HepG2 (cell line): ENCODE results near the gene KXD1. TPM values are rescaled to one million over a fixed set of nuclear protein-coding genes. Genes with fewer than 3 reads are reported as not detected.

Experiments used
- AKAP8 ChIP-seq: sonication (generic); formaldehyde crosslinking; IDR thresholded peaks from 2 replicates; pipeline ENCODE4 v1.5.1; 2020; ENCODE audit warnings: mild to moderate bottlenecking, missing genetic modification reagents
- BRD4 ChIP-seq: sonication (generic); formaldehyde crosslinking; IDR thresholded peaks from 2 replicates; pipeline ENCODE4 v1.4.0; 2020; ENCODE audit warnings: missing genetic modification reagents
- ELF1 ChIP-seq: sonication (generic); formaldehyde crosslinking; IDR thresholded peaks from 2 replicates; pipeline ENCODE4 v1.4.0; 2020; ENCODE audit warnings: missing genetic modification reagents
- ETV6 ChIP-seq: sonication (generic); formaldehyde crosslinking; conservative IDR thresholded peaks from 2 replicates; pipeline ENCODE4 v1.4.0; 2020; ENCODE audit warnings: missing genetic modification reagents
- FOXJ3 ChIP-seq: sonication (generic); formaldehyde crosslinking; IDR thresholded peaks from 2 replicates; pipeline ENCODE4 v1.4.0; 2020; ENCODE audit warnings: missing genetic modification reagents, mild to moderate bottlenecking, borderline replicate concordance
- GABPA ChIP-seq, 2 experiments: IDR thresholded peaks; 2 replicates each; pipeline ENCODE4 v1.6.1; 2011 to 2016; ENCODE audit warnings: low read depth in 2 of 2, low read length in 1 of 2, missing biosample characterization in 1 of 2, missing genetic modification characterization in 1 of 2
- GTF3A ChIP-seq: sonication (generic); formaldehyde crosslinking; conservative IDR thresholded peaks from 2 replicates; pipeline ENCODE4 v1.4.0; 2020; ENCODE audit warnings: mild to moderate bottlenecking, missing genetic modification reagents
- HDAC1 ChIP-seq: sonication (generic); formaldehyde crosslinking; IDR thresholded peaks from 2 replicates; pipeline ENCODE4 v1.5.1; 2020; ENCODE audit warnings: mild to moderate bottlenecking, missing genetic modification reagents
- HNRNPLL ChIP-seq: fragments of 200-400 bp; formaldehyde crosslinking; IDR thresholded peaks from 2 replicates; pipeline ENCODE4 v1.6.1; 2017; ENCODE audit warnings: mild to moderate bottlenecking, low read depth, low read length; ENCODE audit not compliant: poor library complexity, severe bottlenecking
- MEF2D ChIP-seq: sonication (generic); formaldehyde crosslinking; IDR thresholded peaks from 2 replicates; pipeline ENCODE4 v1.5.1; 2020; ENCODE audit warnings: mild to moderate bottlenecking, missing genetic modification reagents
- POGZ ChIP-seq: sonication (generic); formaldehyde crosslinking; IDR thresholded peaks from 2 replicates; pipeline ENCODE4 v1.4.0; 2020; ENCODE audit warnings: mild to moderate bottlenecking, missing genetic modification reagents
- RBM22 ChIP-seq: fragments of 200-400 bp; formaldehyde crosslinking; optimal IDR thresholded peaks from 2 replicates; pipeline ENCODE3; 2017; ENCODE audit warnings: mild to moderate bottlenecking, low read length, moderate library complexity
- TRIM24 ChIP-seq: sonication (generic); formaldehyde crosslinking; IDR thresholded peaks from 2 replicates; pipeline ENCODE4 v1.8.0; 2022; ENCODE audit warnings: mild to moderate bottlenecking, missing genetic modification reagents
- ZBTB1 ChIP-seq: sonication (generic); formaldehyde crosslinking; IDR thresholded peaks from 2 replicates; pipeline ENCODE4 v1.4.0; 2020; ENCODE audit warnings: missing genetic modification reagents, borderline replicate concordance
- ZNF230 ChIP-seq: sonication (generic); formaldehyde crosslinking; IDR thresholded peaks from 2 replicates; pipeline ENCODE4 v1.4.0; 2020; ENCODE audit warnings: mild to moderate bottlenecking, missing genetic modification reagents
- ZNF441 ChIP-seq: sonication (generic); formaldehyde crosslinking; IDR thresholded peaks from 2 replicates; pipeline ENCODE4 v1.7.0; 2021; ENCODE audit warnings: missing genetic modification reagents, borderline replicate concordance
- ZSCAN25 ChIP-seq: sonication (generic); formaldehyde crosslinking; IDR thresholded peaks from 2 replicates; pipeline ENCODE4 v1.8.0; 2022; ENCODE audit warnings: mild to moderate bottlenecking, missing genetic modification reagents
- polyA plus RNA-seq, 8 experiments: library from polyadenylated mRNA; depleted of rRNA in 3 of 8; stranded (reverse) in 7 of 8; unstranded in 1 of 8; fragments of >200 nt; fragmentation: Illumina TruSeq in 4 of 8; extraction: Trizol in 4 of 8; gene quantifications; 2 replicates each; pipeline versions ENCODE4 v1.2.1 to v1.2.3, GENCODE V29; 2011 to 2016; ENCODE audit warnings: low read depth in 4 of 8, missing spikeins in 1 of 8, mixed read lengths in 1 of 8; ENCODE audit not compliant: insufficient read depth in 1 of 8
- total RNA-seq, 5 experiments: library from RNA; depleted of rRNA; stranded (reverse); fragments of >200 nt; fragmentation: Illumina TruSeq; extraction: Trizol; gene quantifications; 2 replicates each; pipeline ENCODE4 v1.2.3, GENCODE V29; 2016; ENCODE audit warnings: low read depth in 1 of 5
- TF ChIP-seq, protein P1 (sequence below): IDR thresholded peaks from 2 replicates; pipeline ENCODE4 v1.6.1; 2016; ENCODE audit warnings: missing compliant biosample characterization, missing genetic modification reagents, borderline replicate concordance
- TF ChIP-seq, protein P2 (sequence below): sonication (generic); formaldehyde crosslinking; conservative IDR thresholded peaks from 2 replicates; pipeline ENCODE4 v1.4.0; 2020; ENCODE audit warnings: missing genetic modification reagents
- TF ChIP-seq, protein P3 (sequence below): sonication (generic); formaldehyde crosslinking; IDR thresholded peaks from 2 replicates; pipeline ENCODE4 v1.4.0; 2020; ENCODE audit warnings: missing genetic modification reagents
- TF ChIP-seq, protein P4 (sequence below): sonication (generic); formaldehyde crosslinking; IDR thresholded peaks from 2 replicates; pipeline ENCODE4 v1.4.0; 2020; ENCODE audit warnings: missing genetic modification reagents, mild to moderate bottlenecking, borderline replicate concordance
- TF ChIP-seq, protein P5 (sequence below): sonication (generic); formaldehyde crosslinking; IDR thresholded peaks from 2 replicates; pipeline ENCODE4 v1.9.0; 2022; ENCODE audit warnings: missing genetic modification reagents, mild to moderate bottlenecking, borderline replicate concordance

The KXD1 gene
- total and polyA plus RNA-seq, 2 of the 13 experiments (the other 11 are each of a cell fraction or from before 2014, with no cell fraction given): 44.6 to 143 TPM

DNA sequence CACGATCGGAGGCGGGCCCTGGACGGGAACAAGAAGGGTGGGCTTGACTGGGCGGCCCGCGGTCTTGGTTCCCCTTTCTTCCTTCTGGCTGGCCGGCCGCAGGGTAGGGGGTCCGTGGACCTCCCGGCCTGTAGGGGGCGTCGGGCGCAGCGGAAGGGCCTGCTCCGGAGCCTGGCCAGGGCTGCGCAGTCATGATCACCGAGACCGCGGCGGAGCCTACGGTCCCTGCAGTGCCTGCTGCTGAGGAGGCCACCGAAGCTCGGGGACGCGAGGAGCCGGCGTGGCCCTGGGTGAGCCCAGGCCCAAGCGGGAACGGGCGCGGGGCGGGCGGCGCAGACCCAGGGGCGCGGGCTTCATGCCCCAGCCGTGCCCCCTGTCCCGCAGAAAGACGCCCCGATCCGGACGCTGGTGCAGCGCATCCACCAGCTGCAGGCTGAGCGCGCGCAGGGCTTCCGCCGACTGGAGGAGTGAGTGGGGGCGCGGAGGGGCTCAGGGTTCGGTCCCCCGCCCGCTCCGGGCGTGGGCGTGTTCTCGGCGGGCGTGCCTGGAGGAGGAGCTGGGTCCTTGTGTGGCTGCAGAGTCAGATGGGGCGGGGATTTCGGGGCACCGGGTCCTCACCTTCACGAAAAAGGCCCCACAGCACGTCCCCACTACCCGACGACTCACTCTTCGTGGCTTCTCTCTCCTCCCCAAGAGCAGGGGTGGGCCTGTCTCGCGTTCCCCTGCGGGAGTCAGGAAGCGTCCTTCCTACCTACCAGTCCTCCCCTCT lies 31.1 kb downstream of the KXD1 start, which contains the start of gene REX1BD (continued):
- TF ChIP-seq, protein P1, sequence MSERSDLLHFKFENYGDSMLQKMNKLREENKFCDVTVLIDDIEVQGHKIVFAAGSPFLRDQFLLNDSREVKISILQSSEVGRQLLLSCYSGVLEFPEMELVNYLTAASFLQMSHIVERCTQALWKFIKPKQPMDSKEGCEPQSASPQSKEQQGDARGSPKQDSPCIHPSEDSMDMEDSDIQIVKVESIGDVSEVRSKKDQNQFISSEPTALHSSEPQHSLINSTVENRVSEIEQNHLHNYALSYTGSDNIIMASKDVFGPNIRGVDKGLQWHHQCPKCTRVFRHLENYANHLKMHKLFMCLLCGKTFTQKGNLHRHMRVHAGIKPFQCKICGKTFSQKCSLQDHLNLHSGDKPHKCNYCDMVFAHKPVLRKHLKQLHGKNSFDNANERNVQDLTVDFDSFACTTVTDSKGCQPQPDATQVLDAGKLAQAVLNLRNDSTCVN: no peak
- TF ChIP-seq, protein P2, sequence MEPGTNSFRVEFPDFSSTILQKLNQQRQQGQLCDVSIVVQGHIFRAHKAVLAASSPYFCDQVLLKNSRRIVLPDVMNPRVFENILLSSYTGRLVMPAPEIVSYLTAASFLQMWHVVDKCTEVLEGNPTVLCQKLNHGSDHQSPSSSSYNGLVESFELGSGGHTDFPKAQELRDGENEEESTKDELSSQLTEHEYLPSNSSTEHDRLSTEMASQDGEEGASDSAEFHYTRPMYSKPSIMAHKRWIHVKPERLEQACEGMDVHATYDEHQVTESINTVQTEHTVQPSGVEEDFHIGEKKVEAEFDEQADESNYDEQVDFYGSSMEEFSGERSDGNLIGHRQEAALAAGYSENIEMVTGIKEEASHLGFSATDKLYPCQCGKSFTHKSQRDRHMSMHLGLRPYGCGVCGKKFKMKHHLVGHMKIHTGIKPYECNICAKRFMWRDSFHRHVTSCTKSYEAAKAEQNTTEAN (CRISPR knock-in tag): 0 out of 2 replicates have a peak, but pooled peaks have one; percentile 18
- peak; percentile 44; the same call in 1 of the 2 replicates for TF ChIP-seq ZNF441 (CRISPR knock-in tag)
- peak; percentile 91 for TF ChIP-seq BRD4 (CRISPR knock-in tag)
- TF ChIP-seq POGZ: peak; percentile 94
- 0 out of 2 replicates have a peak, but pooled peaks have one; percentile 24 for TF ChIP-seq MEF2D (CRISPR knock-in tag)
- TF ChIP-seq ETV6 (CRISPR knock-in tag): peak; percentile 80; the same call in 1 of the 2 replicates
- peak; percentile 74 for TF ChIP-seq RBM22
- TF ChIP-seq ZNF230: peak; percentile 39; the same call in 1 of the 2 replicates
- no peak for TF ChIP-seq GTF3A (CRISPR knock-in tag)
- peak; percentile 82 for TF ChIP-seq HDAC1 (CRISPR knock-in tag)
- TF ChIP-seq ELF1 (CRISPR knock-in tag): peak; percentile 65
- TF ChIP-seq ZSCAN25 (CRISPR knock-in tag): no peak
- no peak for TF ChIP-seq TRIM24 (CRISPR knock-in tag)
- TF ChIP-seq, protein P3, sequence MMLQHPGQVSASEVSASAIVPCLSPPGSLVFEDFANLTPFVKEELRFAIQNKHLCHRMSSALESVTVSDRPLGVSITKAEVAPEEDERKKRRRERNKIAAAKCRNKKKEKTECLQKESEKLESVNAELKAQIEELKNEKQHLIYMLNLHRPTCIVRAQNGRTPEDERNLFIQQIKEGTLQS (CRISPR knock-in tag): peak; percentile 69
- TF ChIP-seq, protein P4, sequence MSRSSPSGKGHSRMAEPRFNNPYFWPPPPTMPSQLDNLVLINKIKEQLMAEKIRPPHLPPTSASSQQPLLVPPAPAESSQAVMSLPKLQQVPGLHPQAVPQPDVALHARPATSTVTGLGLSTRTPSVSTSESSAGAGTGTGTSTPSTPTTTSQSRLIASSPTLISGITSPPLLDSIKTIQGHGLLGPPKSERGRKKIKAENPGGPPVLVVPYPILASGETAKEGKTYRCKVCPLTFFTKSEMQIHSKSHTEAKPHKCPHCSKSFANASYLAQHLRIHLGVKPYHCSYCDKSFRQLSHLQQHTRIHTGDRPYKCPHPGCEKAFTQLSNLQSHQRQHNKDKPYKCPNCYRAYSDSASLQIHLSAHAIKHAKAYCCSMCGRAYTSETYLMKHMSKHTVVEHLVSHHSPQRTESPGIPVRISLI: peak; percentile 71; the same call in 1 of the 2 replicates
- TF ChIP-seq, protein P5, sequence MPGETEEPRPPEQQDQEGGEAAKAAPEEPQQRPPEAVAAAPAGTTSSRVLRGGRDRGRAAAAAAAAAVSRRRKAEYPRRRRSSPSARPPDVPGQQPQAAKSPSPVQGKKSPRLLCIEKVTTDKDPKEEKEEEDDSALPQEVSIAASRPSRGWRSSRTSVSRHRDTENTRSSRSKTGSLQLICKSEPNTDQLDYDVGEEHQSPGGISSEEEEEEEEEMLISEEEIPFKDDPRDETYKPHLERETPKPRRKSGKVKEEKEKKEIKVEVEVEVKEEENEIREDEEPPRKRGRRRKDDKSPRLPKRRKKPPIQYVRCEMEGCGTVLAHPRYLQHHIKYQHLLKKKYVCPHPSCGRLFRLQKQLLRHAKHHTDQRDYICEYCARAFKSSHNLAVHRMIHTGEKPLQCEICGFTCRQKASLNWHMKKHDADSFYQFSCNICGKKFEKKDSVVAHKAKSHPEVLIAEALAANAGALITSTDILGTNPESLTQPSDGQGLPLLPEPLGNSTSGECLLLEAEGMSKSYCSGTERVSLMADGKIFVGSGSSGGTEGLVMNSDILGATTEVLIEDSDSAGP (CRISPR knock-in tag): peak; percentile 90
- TF ChIP-seq FOXJ3 (CRISPR knock-in tag): no peak
- 0 out of 2 replicates have a peak, but pooled peaks have one; percentile 41 for TF ChIP-seq AKAP8 (CRISPR knock-in tag)
- peak; percentile 73; the same call in 1 of the 2 replicates for TF ChIP-seq ZBTB1 (CRISPR knock-in tag)
- peak; percentile 84 for TF ChIP-seq HNRNPLL
- peak; percentile 13 for TF ChIP-seq GABPA (IDR thresholded peaks at IDR 0.05; ENCODE audit: low read depth, low read length)
- peak; percentile 71 for TF ChIP-seq GABPA (CRISPR knock-in tag; IDR thresholded peaks at IDR 0.05; ENCODE audit: low read depth)
